HEK293T (cell line): Measurements from ENCODE around the gene FBXL2.

ENCODE experiments used
- CTBP1 ChIP-seq: fragments of 450-650 bp; IDR thresholded peaks from 2 replicates; pipeline ENCODE4 v1.6.1; 2016; ENCODE audit warnings: borderline replicate concordance
- FOXA1 ChIP-seq: fragments of 450-650 bp; IDR thresholded peaks from 2 replicates; pipeline ENCODE4 v1.6.1; 2016; ENCODE audit warnings: mild to moderate bottlenecking
- FOXK2 ChIP-seq: fragments of 450-650 bp; IDR thresholded peaks from 2 replicates; pipeline ENCODE4 v1.6.1; 2016; ENCODE audit warnings: mild to moderate bottlenecking
- FOXM1 ChIP-seq: fragments of 450-650 bp; IDR thresholded peaks from 2 replicates; pipeline ENCODE4 v1.6.1; 2017; ENCODE audit warnings: mild to moderate bottlenecking, borderline replicate concordance
- L3MBTL2 ChIP-seq: fragments of 450-650 bp; conservative IDR thresholded peaks from 2 replicates; pipeline ENCODE4 v1.6.1; 2016; ENCODE audit warnings: mild to moderate bottlenecking
- LEF1 ChIP-seq: fragments of 450-650 bp; IDR thresholded peaks from 2 replicates; pipeline ENCODE4 v1.6.1; 2017; ENCODE audit warnings: mild to moderate bottlenecking, borderline replicate concordance
- SP1 ChIP-seq: fragments of 450-650 bp; IDR thresholded peaks from 2 replicates; pipeline ENCODE4 v1.6.1; 2017
- SUZ12 ChIP-seq: fragments of 450-650 bp; IDR thresholded peaks from 2 replicates; pipeline ENCODE4 v1.6.1; 2016; ENCODE audit warnings: mild to moderate bottlenecking
- ZNF384 ChIP-seq: fragments of 450-650 bp; IDR thresholded peaks from 2 replicates; pipeline ENCODE4 v1.6.1; 2016

DNA sequence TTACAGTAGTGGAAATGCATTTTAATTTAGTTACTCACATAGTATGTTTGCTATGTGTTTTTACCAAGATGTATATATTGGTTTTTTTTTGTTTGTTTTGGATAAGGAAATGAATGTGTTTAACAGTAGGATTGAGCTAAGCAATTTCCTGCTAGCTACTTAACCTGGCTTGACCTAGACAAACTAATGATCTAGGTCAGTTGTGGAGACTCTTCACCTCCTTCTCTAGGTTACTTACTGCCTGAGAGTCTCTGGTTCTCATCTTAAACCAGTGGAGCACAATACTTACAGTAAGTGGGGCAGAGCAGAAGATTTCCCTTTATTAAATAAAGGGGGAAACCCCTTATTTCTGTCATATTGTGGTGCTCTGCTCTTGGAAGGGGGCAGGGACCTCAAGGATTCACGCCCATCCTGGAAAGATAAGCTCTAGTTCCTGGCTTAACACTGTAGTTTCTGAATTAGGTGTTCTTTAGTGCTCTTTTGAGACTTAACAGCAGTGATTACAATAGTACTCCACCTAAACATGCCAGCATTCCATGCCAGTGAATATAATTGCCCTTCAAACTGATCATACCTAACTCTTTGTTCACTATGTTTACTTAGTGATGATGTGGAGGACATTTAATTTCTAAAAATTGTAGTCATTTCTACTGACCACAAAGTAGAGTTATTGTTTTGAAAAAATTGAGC, 83.0 kb downstream of the FBXL2 start:
- TF ChIP-seq SUZ12: no peak
- no peak for TF ChIP-seq FOXA1
- TF ChIP-seq LEF1: no peak
- no peak for TF ChIP-seq SP1
- TF ChIP-seq L3MBTL2: no peak
- TF ChIP-seq CTBP1: no peak
- TF ChIP-seq FOXK2: no peak
- TF ChIP-seq FOXM1: no peak
- no peak for TF ChIP-seq ZNF384
